IMR-90 (cell line): ENCODE data around the gene WSB2.

ENCODE experiments used
- MAFK ChIP-seq: IDR thresholded peaks from 2 replicates; pipeline ENCODE4 v1.6.1; 2012; ENCODE audit warnings: low read depth, low read length, improper control_type of control experiment
- POLR2A ChIP-seq: IDR thresholded peaks from 2 replicates; pipeline ENCODE4 v1.6.1; 2012; ENCODE audit warnings: mild to moderate bottlenecking, low read depth, low read length
- RFX5 ChIP-seq: IDR thresholded peaks from 2 replicates; pipeline ENCODE4 v1.8.0; 2012; ENCODE audit warnings: low read depth, mild to moderate bottlenecking, low read length, moderate library complexity
- SMC3 ChIP-seq: fragments of 150-350 bp; IDR thresholded peaks from 2 replicates; pipeline ENCODE4 v1.6.1; 2016; ENCODE audit warnings: low read depth, mild to moderate bottlenecking, antibody characterized with exemption, low read length, moderate library complexity
- USF2 ChIP-seq: fragments of 150-350 bp; IDR thresholded peaks from 2 replicates; pipeline ENCODE4 v1.6.1; 2017; ENCODE audit warnings: mild to moderate bottlenecking, antibody characterized with exemption, low read length, low read depth
- TF ChIP-seq, protein P1 (sequence below): conservative IDR thresholded peaks from 2 replicates; pipeline ENCODE4 v1.5.1; 2012; ENCODE audit warnings: mild to moderate bottlenecking, low read depth, low read length, improper control_type of control experiment

GRCh38 chr12:118034429-118035189 lies 26.4 kb downstream of the WSB2 start:
- TF ChIP-seq, protein P1, sequence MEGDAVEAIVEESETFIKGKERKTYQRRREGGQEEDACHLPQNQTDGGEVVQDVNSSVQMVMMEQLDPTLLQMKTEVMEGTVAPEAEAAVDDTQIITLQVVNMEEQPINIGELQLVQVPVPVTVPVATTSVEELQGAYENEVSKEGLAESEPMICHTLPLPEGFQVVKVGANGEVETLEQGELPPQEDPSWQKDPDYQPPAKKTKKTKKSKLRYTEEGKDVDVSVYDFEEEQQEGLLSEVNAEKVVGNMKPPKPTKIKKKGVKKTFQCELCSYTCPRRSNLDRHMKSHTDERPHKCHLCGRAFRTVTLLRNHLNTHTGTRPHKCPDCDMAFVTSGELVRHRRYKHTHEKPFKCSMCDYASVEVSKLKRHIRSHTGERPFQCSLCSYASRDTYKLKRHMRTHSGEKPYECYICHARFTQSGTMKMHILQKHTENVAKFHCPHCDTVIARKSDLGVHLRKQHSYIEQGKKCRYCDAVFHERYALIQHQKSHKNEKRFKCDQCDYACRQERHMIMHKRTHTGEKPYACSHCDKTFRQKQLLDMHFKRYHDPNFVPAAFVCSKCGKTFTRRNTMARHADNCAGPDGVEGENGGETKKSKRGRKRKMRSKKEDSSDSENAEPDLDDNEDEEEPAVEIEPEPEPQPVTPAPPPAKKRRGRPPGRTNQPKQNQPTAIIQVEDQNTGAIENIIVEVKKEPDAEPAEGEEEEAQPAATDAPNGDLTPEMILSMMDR = peak; percentile 54
- TF ChIP-seq MAFK (no peak), RFX5 (no peak), POLR2A (no peak), SMC3 (peak; percentile 38; the same call in 1 of the 2 replicates), USF2 (no peak)
